OCI-LY1 (cell line): ENCODE results near the gene ZBTB46.

ENCODE experiments used
- H2AFZ ChIP-seq: fragments of 200-600 bp; sonication (generic), shearing (Covaris generic); 2 replicates; pipeline ENCODE4 v1.6.0; 2014; ENCODE audit warnings: antibody characterized with exemption, mild to moderate bottlenecking, low read length
- H3F3A ChIP-seq: fragments of 200-600 bp; sonication (generic), shearing (Covaris generic); 2 replicates; pipeline ENCODE4 v1.6.0; 2014; ENCODE audit warnings: mild to moderate bottlenecking, antibody characterized with exemption, low read length, moderate library complexity; ENCODE audit not compliant: insufficient read depth
- H3K27ac ChIP-seq: fragments of 200-600 bp; sonication (generic); 2 replicates; pipeline ENCODE4 v1.5.1; 2014; ENCODE audit warnings: low read length, mixed run types, mild to moderate bottlenecking, low read depth; ENCODE audit not compliant: poor library complexity, severe bottlenecking
- H3K27me3 ChIP-seq: fragments of 200-600 bp; sonication (generic); 2 replicates; pipeline ENCODE4 v1.6.0; 2014; ENCODE audit warnings: antibody characterized with exemption, mild to moderate bottlenecking, low read length, moderate library complexity; ENCODE audit not compliant: insufficient read depth
- H3K36me3 ChIP-seq: fragments of 200-600 bp; sonication (generic); 2 replicates; pipeline ENCODE4 v1.6.1; 2014; ENCODE audit warnings: mild to moderate bottlenecking, antibody characterized with exemption, low read length, moderate library complexity, mixed read lengths; ENCODE audit not compliant: insufficient read depth
- H3K4me1 ChIP-seq: fragments of 200-600 bp; sonication (generic); 2 replicates; pipeline ENCODE4 v1.5.1; 2014; ENCODE audit warnings: mild to moderate bottlenecking, low read length, moderate library complexity; ENCODE audit not compliant: insufficient read depth, severe bottlenecking
- H3K4me2 ChIP-seq: fragments of 200-600 bp; sonication (generic), shearing (Covaris generic); 2 replicates; pipeline ENCODE4 v1.6.1; 2014; ENCODE audit warnings: low read length
- H3K4me3 ChIP-seq: fragments of 200-600 bp; sonication (generic); 2 replicates; pipeline ENCODE4 v1.5.1; 2014; ENCODE audit warnings: low read length, low read depth, mild to moderate bottlenecking, mixed read lengths; ENCODE audit not compliant: poor library complexity, severe bottlenecking
- H3K79me2 ChIP-seq: fragments of 200-600 bp; shearing (Covaris generic); 2 replicates; pipeline ENCODE4 v1.6.1; 2016; ENCODE audit warnings: mixed run types, low read length, mixed read lengths; ENCODE audit not compliant: insufficient read depth
- H3K9ac ChIP-seq: fragments of 200-600 bp; sonication (generic), shearing (Covaris generic); 2 replicates; pipeline ENCODE4 v1.6.1; 2014; ENCODE audit warnings: mild to moderate bottlenecking, low read length, mixed read lengths
- H3K9me2 ChIP-seq: fragments of 200-600 bp; sonication (generic), shearing (Covaris generic); 2 replicates; pipeline ENCODE4 v1.6.1; 2014; ENCODE audit warnings: low read depth, mild to moderate bottlenecking, low read length, mixed read lengths
- H3K9me3 ChIP-seq: fragments of 200-600 bp; shearing (Covaris generic); 2 replicates; pipeline ENCODE4 v1.6.1; 2014; ENCODE audit warnings: low read length, mixed read lengths
- H4K20me1 ChIP-seq: fragments of 200-600 bp; sonication (generic), shearing (Covaris generic); 2 replicates; pipeline ENCODE4 v1.6.0; 2016; ENCODE audit warnings: mild to moderate bottlenecking, low read length; ENCODE audit not compliant: insufficient read depth
- EZH2 ChIP-seq: fragments of 200-600 bp; sonication (generic), shearing (Covaris generic); IDR thresholded peaks from 2 replicates; pipeline ENCODE4 v1.8.0; 2017; ENCODE audit warnings: borderline replicate concordance, mixed run types, mild to moderate bottlenecking, antibody characterized with exemption, low read length, moderate library complexity, mixed read lengths
- TF ChIP-seq, protein P1 (sequence below): fragments of 200-600 bp; sonication (generic), shearing (Covaris generic); IDR thresholded peaks from 2 replicates; pipeline ENCODE4 v1.5.1; 2017; ENCODE audit warnings: mild to moderate bottlenecking, antibody characterized with exemption, low read length, moderate library complexity, mixed read lengths

ZBTB46 gene

DNA sequence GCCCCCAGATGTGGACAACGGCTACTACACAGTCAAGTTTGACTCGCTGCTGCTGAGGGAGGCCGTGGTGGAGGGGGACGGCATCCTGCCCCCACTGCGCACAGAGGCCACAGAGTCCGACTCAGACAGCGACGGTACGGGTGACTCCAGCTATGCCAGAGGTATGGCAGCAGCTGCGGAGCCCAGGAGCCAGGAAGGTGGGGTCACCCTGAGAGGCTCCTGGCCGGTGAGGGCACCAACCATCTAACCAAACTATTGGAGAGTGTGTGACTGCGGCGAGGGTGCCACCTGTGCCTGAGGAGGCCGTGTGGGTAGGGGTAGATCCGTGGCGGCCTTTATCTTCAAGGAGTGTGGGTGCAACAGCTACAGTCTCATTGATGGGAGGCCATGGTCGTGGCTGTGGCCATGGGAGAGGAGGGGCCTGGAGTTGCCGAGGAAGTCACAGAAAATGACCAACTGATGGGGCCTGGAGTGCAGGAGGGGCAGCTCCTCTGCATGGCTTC, 97.4 kb downstream of the ZBTB46 start:
- 0 out of 2 replicates have a peak, but pooled peaks cover 1% of the 10 kb centered on the region for H3F3A ChIP-seq

DNA sequence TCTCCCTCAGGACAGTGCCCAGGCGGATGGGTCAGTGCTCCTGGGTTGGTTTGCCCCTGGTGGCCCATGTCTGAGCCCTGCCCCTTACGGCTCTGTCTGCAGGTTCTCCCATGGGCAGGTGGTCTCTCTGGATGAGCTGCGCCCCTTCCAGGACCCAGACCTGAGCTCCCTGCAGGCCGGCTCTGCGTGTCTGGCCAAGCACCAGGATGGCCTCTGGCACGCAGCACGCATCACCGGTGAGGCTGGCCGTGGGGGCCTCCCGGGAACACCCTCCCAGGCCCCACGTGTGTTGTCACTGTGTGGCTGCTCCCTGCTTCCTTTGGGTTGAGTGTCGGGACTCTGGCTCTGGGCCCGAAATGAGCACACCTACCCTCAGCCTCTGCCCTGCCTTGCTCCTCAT, 97.9 kb downstream of the ZBTB46 start:
- H3K27ac ChIP-seq: no peak overlapping the region
- no peak overlapping the region for H3K4me2 ChIP-seq
- no peaks in the 10 kb centered on the region for H3K9me3 ChIP-seq
- H2AFZ ChIP-seq: no peak overlapping the region
- H3F3A ChIP-seq: 0 out of 2 replicates have a peak, but pooled peaks cover 6% of the 10 kb centered on the region
- H3K36me3 ChIP-seq: peaks cover 23% of the 10 kb centered on the region
- H3K4me1 ChIP-seq: peaks cover 50% of the 10 kb centered on the region
- H3K4me3 ChIP-seq: no peak overlapping the region
- H3K9me2 ChIP-seq: no peaks in the 10 kb centered on the region
- no peaks in the 10 kb centered on the region for H3K27me3 ChIP-seq
- no peak overlapping the region for H3K9ac ChIP-seq
- H3K79me2 ChIP-seq: no peaks in the 10 kb centered on the region
- H4K20me1 ChIP-seq: no peaks in the 10 kb centered on the region
- TF ChIP-seq EZH2: no peak
- TF ChIP-seq, protein P1, sequence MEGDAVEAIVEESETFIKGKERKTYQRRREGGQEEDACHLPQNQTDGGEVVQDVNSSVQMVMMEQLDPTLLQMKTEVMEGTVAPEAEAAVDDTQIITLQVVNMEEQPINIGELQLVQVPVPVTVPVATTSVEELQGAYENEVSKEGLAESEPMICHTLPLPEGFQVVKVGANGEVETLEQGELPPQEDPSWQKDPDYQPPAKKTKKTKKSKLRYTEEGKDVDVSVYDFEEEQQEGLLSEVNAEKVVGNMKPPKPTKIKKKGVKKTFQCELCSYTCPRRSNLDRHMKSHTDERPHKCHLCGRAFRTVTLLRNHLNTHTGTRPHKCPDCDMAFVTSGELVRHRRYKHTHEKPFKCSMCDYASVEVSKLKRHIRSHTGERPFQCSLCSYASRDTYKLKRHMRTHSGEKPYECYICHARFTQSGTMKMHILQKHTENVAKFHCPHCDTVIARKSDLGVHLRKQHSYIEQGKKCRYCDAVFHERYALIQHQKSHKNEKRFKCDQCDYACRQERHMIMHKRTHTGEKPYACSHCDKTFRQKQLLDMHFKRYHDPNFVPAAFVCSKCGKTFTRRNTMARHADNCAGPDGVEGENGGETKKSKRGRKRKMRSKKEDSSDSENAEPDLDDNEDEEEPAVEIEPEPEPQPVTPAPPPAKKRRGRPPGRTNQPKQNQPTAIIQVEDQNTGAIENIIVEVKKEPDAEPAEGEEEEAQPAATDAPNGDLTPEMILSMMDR: no peak

More for the DNA sequence above, 97.4 kb downstream of the ZBTB46 start:
- no peak overlapping the region for H3K27ac ChIP-seq
- peaks cover 23% of the 10 kb centered on the region for H3K36me3 ChIP-seq
- H3K9me2 ChIP-seq: no peaks in the 10 kb centered on the region
- H3K27me3 ChIP-seq: no peaks in the 10 kb centered on the region; the same call in 1 of the 2 replicates
- TF ChIP-seq, protein P1: no peak
- TF ChIP-seq EZH2: no peak
- no peaks in the 10 kb centered on the region for H3K9me3 ChIP-seq
- no peak overlapping the region for H3K4me3 ChIP-seq
- H2AFZ ChIP-seq: no peak overlapping the region
- H3K79me2 ChIP-seq: no peaks in the 10 kb centered on the region
- no peaks in the 10 kb centered on the region for H4K20me1 ChIP-seq
- no peak overlapping the region for H3K9ac ChIP-seq
- peaks cover 50% of the 10 kb centered on the region for H3K4me1 ChIP-seq
- no peak overlapping the region for H3K4me2 ChIP-seq

DNA sequence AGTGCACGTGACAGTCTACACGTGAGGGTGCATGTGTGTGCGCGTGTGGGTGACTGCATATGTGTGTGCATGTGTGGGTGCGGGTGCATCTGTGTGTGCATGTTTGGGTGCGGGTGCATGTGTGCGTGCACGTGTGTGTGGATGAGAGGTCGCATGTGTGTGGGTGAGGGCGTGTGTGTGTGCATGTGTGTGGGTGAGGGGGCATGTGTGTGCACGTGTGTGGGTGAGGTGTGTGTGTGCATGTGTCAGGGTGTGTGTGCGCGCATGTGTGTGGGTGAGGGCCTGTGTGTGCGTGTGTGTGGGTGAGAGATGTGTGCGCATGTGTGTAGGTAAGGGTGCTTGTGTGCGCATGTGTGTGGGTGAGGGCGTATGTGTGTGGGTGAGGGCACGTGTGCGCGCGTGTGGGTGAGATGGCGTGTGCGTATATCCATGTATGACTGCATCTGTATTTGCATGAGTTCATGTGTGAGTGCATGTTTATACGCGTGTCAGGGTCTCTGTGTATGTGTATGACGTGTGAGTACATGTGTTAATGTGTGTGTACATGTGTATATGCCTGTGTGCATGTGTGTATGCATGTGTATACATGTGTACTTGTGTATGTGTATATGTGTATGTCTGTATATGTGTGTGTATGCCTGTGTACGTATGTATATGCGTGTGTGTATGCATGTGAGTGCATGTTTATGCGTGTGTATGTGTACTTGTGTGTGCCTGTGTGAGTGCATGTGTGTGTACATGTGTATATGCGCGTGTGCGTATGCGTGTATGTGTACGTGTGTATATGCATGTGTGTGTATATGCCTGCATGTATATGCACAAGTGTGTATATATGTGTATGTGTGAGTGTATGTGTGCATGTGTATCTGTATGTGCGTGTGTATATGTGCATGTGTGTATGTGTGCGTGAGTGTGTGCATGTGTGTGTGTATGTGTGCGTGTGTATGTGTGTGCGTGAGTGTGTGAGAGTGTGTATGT, 98.7 kb downstream of the ZBTB46 start:
- no peak overlapping the region for H3K4me3 ChIP-seq
- TF ChIP-seq, protein P1: no peak
- TF ChIP-seq EZH2: no peak
- H3K27ac ChIP-seq: peak overlapping the region; percentile 91
- no peak overlapping the region for H2AFZ ChIP-seq
- 0 out of 2 replicates have a peak, but pooled peaks cover 6% of the 10 kb centered on the region for H3F3A ChIP-seq
- no peak overlapping the region for H3K9ac ChIP-seq
- H3K79me2 ChIP-seq: no peaks in the 10 kb centered on the region
- H3K4me1 ChIP-seq: peaks cover 52% of the 10 kb centered on the region
- H3K9me3 ChIP-seq: no peaks in the 10 kb centered on the region
- peaks cover 23% of the 10 kb centered on the region for H3K36me3 ChIP-seq
- no peak overlapping the region for H3K4me2 ChIP-seq
- H3K9me2 ChIP-seq: no peaks in the 10 kb centered on the region
- no peaks in the 10 kb centered on the region for H4K20me1 ChIP-seq
- no peaks in the 10 kb centered on the region for H3K27me3 ChIP-seq
